HepG2 (cell line): ENCODE measurements around the gene FBXO10. TPM values are rescaled to one million over a fixed set of nuclear protein-coding genes. Genes with fewer than 3 reads are reported as not detected.

ENCODE experiments used
- ARID2 ChIP-seq: sonication (generic); formaldehyde crosslinking; IDR thresholded peaks from 2 replicates; pipeline ENCODE4 v1.8.1; 2022; ENCODE audit warnings: mild to moderate bottlenecking, missing genetic modification reagents, borderline replicate concordance
- ESRRA ChIP-seq: sonication (generic); formaldehyde crosslinking; IDR thresholded peaks from 2 replicates; pipeline ENCODE4 v1.5.1; 2020; ENCODE audit warnings: mild to moderate bottlenecking, low read depth, missing genetic modification reagents
- GTF2F1 ChIP-seq: fragments of 150-350 bp; IDR thresholded peaks from 2 replicates; pipeline ENCODE4 v1.6.1; 2014; ENCODE audit warnings: low read length
- MBNL3 ChIP-seq: fragments of 250-450 bp; sonication (Bioruptor Pico); conservative IDR thresholded peaks from 2 replicates; pipeline ENCODE4 v1.8.0; 2022; ENCODE audit warnings: mild to moderate bottlenecking, inconsistent platforms
- NAIF1 ChIP-seq: sonication (generic); formaldehyde crosslinking; IDR thresholded peaks from 2 replicates; pipeline ENCODE4 v1.5.0; 2020; ENCODE audit warnings: mild to moderate bottlenecking, missing genetic modification reagents, borderline replicate concordance
- NCOA5 ChIP-seq: sonication (generic); formaldehyde crosslinking; IDR thresholded peaks from 2 replicates; pipeline ENCODE4 v1.4.0; 2020; ENCODE audit warnings: missing genetic modification reagents
- RBM39 ChIP-seq: fragments of 200-400 bp; formaldehyde crosslinking; IDR thresholded peaks from one replicate; pipeline ENCODE4 v1.6.1; 2018; ENCODE audit warnings: antibody characterized with exemption, mild to moderate bottlenecking, low read depth, low read length; ENCODE audit not compliant: poor library complexity, severe bottlenecking
- SAP130 ChIP-seq: IDR thresholded peaks from 2 replicates; pipeline ENCODE4 v1.6.1; 2016; ENCODE audit warnings: low read depth
- SMAD3 ChIP-seq: sonication (generic); formaldehyde crosslinking; IDR thresholded peaks from 2 replicates; pipeline ENCODE4 v1.4.0; 2020; ENCODE audit warnings: missing genetic modification reagents
- ZNF335 ChIP-seq: sonication (generic); formaldehyde crosslinking; IDR thresholded peaks from 2 replicates; pipeline ENCODE4 v1.4.0; 2020; ENCODE audit warnings: missing genetic modification reagents
- polyA plus RNA-seq, 8 experiments: library from polyadenylated mRNA; depleted of rRNA in 3 of 8; stranded (reverse) in 7 of 8; unstranded in 1 of 8; fragments of >200 nt; fragmentation: Illumina TruSeq in 4 of 8; extraction: Trizol in 4 of 8; gene quantifications; 2 replicates each; pipeline versions ENCODE4 v1.2.1 to v1.2.3, GENCODE V29; 2011 to 2016; ENCODE audit warnings: low read depth in 4 of 8, missing spikeins in 1 of 8, mixed read lengths in 1 of 8; ENCODE audit not compliant: insufficient read depth in 1 of 8
- total RNA-seq, 5 experiments: library from RNA; depleted of rRNA; stranded (reverse); fragments of >200 nt; fragmentation: Illumina TruSeq; extraction: Trizol; gene quantifications; 2 replicates each; pipeline ENCODE4 v1.2.3, GENCODE V29; 2016; ENCODE audit warnings: low read depth in 1 of 5
- TF ChIP-seq, protein P1 (sequence below), 2 experiments: sonication (generic) in 1 of 2; formaldehyde crosslinking in 1 of 2; IDR thresholded peaks; 2 replicates each; pipeline versions ENCODE4 v1.6.1 to v1.9.0; 2014 to 2022; ENCODE audit warnings: antibody characterized with exemption in 1 of 2, borderline replicate concordance in 1 of 2, inconsistent platforms in 1 of 2, low read depth in 1 of 2, missing genetic modification reagents in 1 of 2
- TF ChIP-seq, protein P2 (sequence below): IDR thresholded peaks from 2 replicates; pipeline ENCODE4 v1.6.1; 2016; ENCODE audit warnings: low read depth
- TF ChIP-seq, protein P3 (sequence below): sonication (generic); formaldehyde crosslinking; IDR thresholded peaks from 2 replicates; pipeline ENCODE4 v1.5.0; 2020; ENCODE audit warnings: mild to moderate bottlenecking, missing genetic modification reagents, borderline replicate concordance
- TF ChIP-seq, protein P4 (sequence below): IDR thresholded peaks from 2 replicates; pipeline ENCODE4 v1.6.1; 2016; ENCODE audit warnings: missing compliant biosample characterization, missing genetic modification reagents, borderline replicate concordance
- TF ChIP-seq, protein P5 (sequence below): IDR thresholded peaks from 2 replicates; pipeline ENCODE4 v1.6.1; 2012; ENCODE audit warnings: inconsistent platforms

The FBXO10 gene
- total and polyA plus RNA-seq, 2 of the 13 experiments (the other 11 are each of a cell fraction or from before 2014, with no cell fraction given): 3.1 to 5.1 TPM

DNA sequence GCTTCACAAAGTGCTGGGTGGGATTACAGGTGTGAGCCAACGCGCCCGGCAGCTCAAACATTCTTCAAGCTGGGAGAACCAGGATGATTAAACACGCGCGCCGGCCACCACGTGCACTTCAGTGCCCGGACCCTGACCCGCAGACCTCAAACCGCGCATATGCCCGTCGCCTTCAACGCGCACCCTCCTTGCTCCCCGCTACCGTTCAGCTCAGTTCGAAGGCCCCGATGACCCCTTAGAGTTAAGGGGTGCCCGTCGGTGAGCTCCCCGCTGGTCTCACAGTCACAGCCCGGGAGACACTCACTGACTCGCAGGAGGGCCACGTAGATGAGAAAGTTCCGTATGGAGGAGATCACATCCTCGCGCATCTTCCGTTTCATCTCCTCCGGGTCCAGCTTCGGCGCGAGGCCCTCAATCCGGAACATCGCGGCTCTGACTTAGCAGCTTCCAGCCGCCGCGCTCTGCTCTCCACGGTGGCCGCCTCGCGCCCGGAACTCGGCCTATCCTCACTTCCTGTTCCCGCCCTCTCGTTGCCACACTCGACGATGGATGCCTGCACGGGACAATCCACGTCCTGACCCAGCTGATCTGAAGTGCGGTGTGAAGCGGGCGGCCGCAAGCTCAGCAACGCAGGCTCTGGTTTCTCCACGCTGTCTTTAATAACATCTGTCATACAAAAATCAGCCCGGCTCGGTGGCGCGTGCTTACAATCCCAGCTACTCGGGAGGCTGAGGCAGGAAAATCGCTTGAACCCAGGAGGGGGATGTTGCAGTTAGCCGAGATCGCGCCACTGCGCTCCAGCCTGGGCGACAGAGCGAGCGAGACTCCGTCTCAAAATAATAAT is 16.1 kb upstream of the FBXO10 start, which contains the start of gene TOMM5 (continued):
- TF ChIP-seq, protein P1, sequence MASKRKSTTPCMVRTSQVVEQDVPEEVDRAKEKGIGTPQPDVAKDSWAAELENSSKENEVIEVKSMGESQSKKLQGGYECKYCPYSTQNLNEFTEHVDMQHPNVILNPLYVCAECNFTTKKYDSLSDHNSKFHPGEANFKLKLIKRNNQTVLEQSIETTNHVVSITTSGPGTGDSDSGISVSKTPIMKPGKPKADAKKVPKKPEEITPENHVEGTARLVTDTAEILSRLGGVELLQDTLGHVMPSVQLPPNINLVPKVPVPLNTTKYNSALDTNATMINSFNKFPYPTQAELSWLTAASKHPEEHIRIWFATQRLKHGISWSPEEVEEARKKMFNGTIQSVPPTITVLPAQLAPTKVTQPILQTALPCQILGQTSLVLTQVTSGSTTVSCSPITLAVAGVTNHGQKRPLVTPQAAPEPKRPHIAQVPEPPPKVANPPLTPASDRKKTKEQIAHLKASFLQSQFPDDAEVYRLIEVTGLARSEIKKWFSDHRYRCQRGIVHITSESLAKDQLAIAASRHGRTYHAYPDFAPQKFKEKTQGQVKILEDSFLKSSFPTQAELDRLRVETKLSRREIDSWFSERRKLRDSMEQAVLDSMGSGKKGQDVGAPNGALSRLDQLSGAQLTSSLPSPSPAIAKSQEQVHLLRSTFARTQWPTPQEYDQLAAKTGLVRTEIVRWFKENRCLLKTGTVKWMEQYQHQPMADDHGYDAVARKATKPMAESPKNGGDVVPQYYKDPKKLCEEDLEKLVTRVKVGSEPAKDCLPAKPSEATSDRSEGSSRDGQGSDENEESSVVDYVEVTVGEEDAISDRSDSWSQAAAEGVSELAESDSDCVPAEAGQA (IDR thresholded peaks at IDR 0.05; ENCODE audit: low read depth): peak; percentile 68
- TF ChIP-seq, protein P1 (CRISPR knock-in tag; IDR thresholded peaks at IDR 0.05; ENCODE audit: borderline replicate concordance): peak; percentile 87; the same call in 1 of the 2 replicates
- TF ChIP-seq, protein P2, sequence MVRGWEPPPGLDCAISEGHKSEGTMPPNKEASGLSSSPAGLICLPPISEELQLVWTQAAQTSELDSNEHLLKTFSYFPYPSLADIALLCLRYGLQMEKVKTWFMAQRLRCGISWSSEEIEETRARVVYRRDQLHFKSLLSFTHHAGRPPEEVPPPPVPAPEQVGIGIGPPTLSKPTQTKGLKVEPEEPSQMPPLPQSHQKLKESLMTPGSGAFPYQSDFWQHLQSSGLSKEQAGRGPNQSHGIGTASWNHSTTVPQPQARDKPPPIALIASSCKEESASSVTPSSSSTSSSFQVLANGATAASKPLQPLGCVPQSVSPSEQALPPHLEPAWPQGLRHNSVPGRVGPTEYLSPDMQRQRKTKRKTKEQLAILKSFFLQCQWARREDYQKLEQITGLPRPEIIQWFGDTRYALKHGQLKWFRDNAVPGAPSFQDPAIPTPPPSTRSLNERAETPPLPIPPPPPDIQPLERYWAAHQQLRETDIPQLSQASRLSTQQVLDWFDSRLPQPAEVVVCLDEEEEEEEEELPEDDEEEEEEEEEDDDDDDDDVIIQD (CRISPR knock-in tag): peak; percentile 84
- TF ChIP-seq, protein P3, sequence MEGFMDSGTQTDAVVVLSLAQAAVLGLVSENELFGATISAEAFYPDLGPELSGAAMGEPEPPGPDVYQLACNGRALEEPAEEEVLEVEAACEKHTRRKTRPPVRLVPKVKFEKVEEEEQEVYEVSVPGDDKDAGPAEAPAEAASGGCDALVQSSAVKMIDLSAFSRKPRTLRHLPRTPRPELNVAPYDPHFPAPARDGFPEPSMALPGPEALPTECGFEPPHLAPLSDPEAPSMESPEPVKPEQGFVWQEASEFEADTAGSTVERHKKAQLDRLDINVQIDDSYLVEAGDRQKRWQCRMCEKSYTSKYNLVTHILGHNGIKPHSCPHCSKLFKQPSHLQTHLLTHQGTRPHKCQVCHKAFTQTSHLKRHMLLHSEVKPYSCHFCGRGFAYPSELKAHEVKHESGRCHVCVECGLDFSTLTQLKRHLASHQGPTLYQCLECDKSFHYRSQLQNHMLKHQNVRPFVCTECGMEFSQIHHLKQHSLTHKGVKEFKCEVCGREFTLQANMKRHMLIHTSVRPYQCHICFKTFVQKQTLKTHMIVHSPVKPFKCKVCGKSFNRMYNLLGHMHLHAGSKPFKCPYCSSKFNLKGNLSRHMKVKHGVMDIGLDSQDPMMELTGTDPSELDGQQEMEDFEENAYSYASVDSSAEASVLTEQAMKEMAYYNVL (CRISPR knock-in tag): peak; percentile 88
- peak; percentile 77 for TF ChIP-seq SMAD3 (CRISPR knock-in tag)
- no peak; the same call in 1 of the 2 replicates for TF ChIP-seq ZNF335 (CRISPR knock-in tag)
- TF ChIP-seq NCOA5: no peak
- TF ChIP-seq SAP130: peak; percentile 98
- TF ChIP-seq GTF2F1: no peak
- no peak for TF ChIP-seq MBNL3 (CRISPR knock-in tag)
- peak; percentile 80; the same call in 1 of the 2 replicates for TF ChIP-seq ESRRA (CRISPR knock-in tag)
- TF ChIP-seq, protein P4, sequence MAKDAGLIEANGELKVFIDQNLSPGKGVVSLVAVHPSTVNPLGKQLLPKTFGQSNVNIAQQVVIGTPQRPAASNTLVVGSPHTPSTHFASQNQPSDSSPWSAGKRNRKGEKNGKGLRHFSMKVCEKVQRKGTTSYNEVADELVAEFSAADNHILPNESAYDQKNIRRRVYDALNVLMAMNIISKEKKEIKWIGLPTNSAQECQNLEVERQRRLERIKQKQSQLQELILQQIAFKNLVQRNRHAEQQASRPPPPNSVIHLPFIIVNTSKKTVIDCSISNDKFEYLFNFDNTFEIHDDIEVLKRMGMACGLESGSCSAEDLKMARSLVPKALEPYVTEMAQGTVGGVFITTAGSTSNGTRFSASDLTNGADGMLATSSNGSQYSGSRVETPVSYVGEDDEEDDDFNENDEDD: peak; percentile 98
- peak; percentile 81 for TF ChIP-seq RBM39
- 0 out of 2 replicates have a peak, but pooled peaks have one; percentile 53 for TF ChIP-seq ARID2 (CRISPR knock-in tag)
- TF ChIP-seq, protein P5, sequence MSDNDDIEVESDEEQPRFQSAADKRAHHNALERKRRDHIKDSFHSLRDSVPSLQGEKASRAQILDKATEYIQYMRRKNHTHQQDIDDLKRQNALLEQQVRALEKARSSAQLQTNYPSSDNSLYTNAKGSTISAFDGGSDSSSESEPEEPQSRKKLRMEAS: peak; percentile 90
- TF ChIP-seq NAIF1 (CRISPR knock-in tag): no peak
